Common myeloid progenitor, CD34-positive (primary cell): ENCODE results near the gene KDM5A.

Experiments used
- CTCF ChIA-PET: fragments of 350-600 bp; sonication (Branson Sonifier 250); formaldehyde crosslinking; loops from one replicate; lab custom pipeline; 2021; ENCODE audit warnings: antibody characterized with exemption; lab: Charles Lee
- POLR2A ChIA-PET: fragments of 350-600 bp; sonication (Branson Sonifier 250); formaldehyde crosslinking; loops from one replicate; lab custom pipeline; 2021; ENCODE audit warnings: antibody characterized with exemption; lab: Charles Lee
- DNase-seq, 3 donors: peaks; one replicate each; pipeline versions ENCODE4 v3.0.0 to v3.0.0-alpha.2; 2013
- H3K27ac ChIP-seq, 2 experiments: 1 replicate in 1 of 2; 2 replicates in 1 of 2; pipeline ENCODE4 v1.7.0; 2013; ENCODE audit warnings: inconsistent platforms in 2 of 2, low read length in 2 of 2, mild to moderate bottlenecking in 2 of 2, low read depth in 1 of 2, moderate library complexity in 1 of 2; ENCODE audit not compliant: severe bottlenecking in 2 of 2, insufficient read depth in 1 of 2, poor library complexity in 1 of 2
- H3K27me3 ChIP-seq, 5 experiments: replicated peaks in 2 of 5; 1 replicate in 3 of 5; 2 replicates in 2 of 5; pipeline versions ENCODE4 v1.6.1 to v1.7.0; 2013; ENCODE audit warnings: low read length in 4 of 5, mild to moderate bottlenecking in 2 of 5, moderate library complexity in 2 of 5, inconsistent platforms in 1 of 5; ENCODE audit not compliant: insufficient read depth in 5 of 5, control insufficient read depth in 4 of 5
- H3K36me3 ChIP-seq, 4 experiments: 1 replicate in 2 of 4; 2 replicates in 2 of 4; pipeline versions ENCODE4 v1.6.1 to v1.7.0; 2013; ENCODE audit warnings: low read length in 3 of 4, control low read depth in 1 of 4, mild to moderate bottlenecking in 1 of 4; ENCODE audit not compliant: control insufficient read depth in 4 of 4, insufficient read depth in 4 of 4
- H3K4me1 ChIP-seq, 4 experiments: 1 replicate in 3 of 4; 2 replicates in 1 of 4; pipeline versions ENCODE4 v1.6.1 to v1.7.1; 2013; ENCODE audit warnings: low read length in 3 of 4, mild to moderate bottlenecking in 3 of 4, control low read depth in 1 of 4, inconsistent platforms in 1 of 4, moderate library complexity in 1 of 4; ENCODE audit not compliant: control insufficient read depth in 4 of 4, insufficient read depth in 4 of 4; ENCODE audit errors: control extremely low read depth in 1 of 4
- H3K4me3 ChIP-seq, 7 experiments: 1 replicate in 4 of 7; 2 replicates in 3 of 7; pipeline versions ENCODE4 v1.5.1 to v1.7.0; 2013; ENCODE audit warnings: mild to moderate bottlenecking in 7 of 7, low read length in 6 of 7, moderate library complexity in 6 of 7, inconsistent platforms in 2 of 7, low read depth in 2 of 7, control low read depth in 1 of 7; ENCODE audit not compliant: insufficient read depth in 4 of 7, control insufficient read depth in 1 of 7; ENCODE audit errors: extremely low read depth in 1 of 7
- H3K9me3 ChIP-seq, 5 experiments: 1 replicate in 4 of 5; 2 replicates in 1 of 5; pipeline versions ENCODE4 v1.6.1 to v1.7.1; 2013; ENCODE audit warnings: low read length in 4 of 5, mild to moderate bottlenecking in 2 of 5, inconsistent platforms in 1 of 5, low read depth in 1 of 5, moderate library complexity in 1 of 5; ENCODE audit not compliant: control insufficient read depth in 4 of 5, insufficient read depth in 2 of 5; ENCODE audit errors: control extremely low read depth in 1 of 5
- WGBS: methylation state at CpG from one replicate; pipeline ENCODE4 v1.1.5; 2013; ENCODE audit not compliant: insufficient coverage; 5-methylcytosine and 5-hydroxymethylcytosine counted together

The KDM5A gene

GRCh38 chr12:267581-268482 is 121.3 kb downstream of the KDM5A start:
- Histone ChIP-seq H3K9me3 (no peaks in the 10 kb centered on the region), H3K36me3 (no peaks in the 10 kb centered on the region), H3K4me1 (no peaks in the 10 kb centered on the region), H3K4me3 (no peak overlapping the region), H3K27ac (no peak overlapping the region), H3K27me3 (peaks cover 0 to 32% (median 4%) of the 10 kb centered on the region in 5 experiments)
- POLR2A ChIA-PET: no interaction called here
- 86% methylated on average over 10 of the region's 14 CpGs for WGBS
- CTCF ChIA-PET: no interaction called here
- no peak for DNase-seq

- Histone ChIP-seq H3K4me3 (no peak overlapping the region), H3K4me1 (no peaks in the 10 kb centered on the region), H3K36me3 (no peaks in the 10 kb centered on the region), H3K27me3 (peaks cover 0 to 36% (median 7%) of the 10 kb centered on the region in 5 experiments), H3K27ac (no peak overlapping the region), H3K9me3 (no peaks in the 10 kb centered on the region)
- WGBS: no CpG with 5 or more reads among the region's 3 CpGs
- POLR2A ChIA-PET: no interaction called here
- DNase-seq: no peak
- CTCF ChIA-PET: no interaction called here
These were observed 124.0 kb downstream of the KDM5A start for GRCh38 chr12:265096-265495.

- Histone ChIP-seq H3K36me3 (no peaks in the 10 kb centered on the region), H3K27ac (no peak overlapping the region), H3K4me3 (no peak overlapping the region), H3K9me3 (no peaks in the 10 kb centered on the region), H3K4me1 (no peaks in the 10 kb centered on the region), H3K27me3 (peaks cover 0 to 41% (median 5%) of the 10 kb centered on the region in 5 experiments)
- no peak for DNase-seq
- ChIA-PET POLR2A (no interaction called here), CTCF (no interaction called here)
- WGBS: 100% methylated on average over 3 of the region's 3 CpGs
These were observed 124.9 kb downstream of the KDM5A start for GRCh38 chr12:264269-264668.

GRCh38 chr12:263574-263973 is 125.5 kb downstream of the KDM5A start:
- Histone ChIP-seq H3K9me3 (no peaks in the 10 kb centered on the region), H3K36me3 (no peaks in the 10 kb centered on the region), H3K27ac (no peak overlapping the region), H3K4me3 (no peak overlapping the region), H3K27me3 (peaks cover 0 to 41% (median 5%) of the 10 kb centered on the region in 5 experiments), H3K4me1 (no peaks in the 10 kb centered on the region)
- 90% methylated on average over 6 of the region's 9 CpGs for WGBS
- no peak for DNase-seq
- CTCF ChIA-PET: no interaction called here
- POLR2A ChIA-PET: no interaction called here

- WGBS: 87% methylated on average over 3 of the region's 7 CpGs
These were observed 126.3 kb downstream of the KDM5A start, which contains the start of gene SLC6A13 for GRCh38 chr12:262817-263216. SLC6A13 (minus strand) TSS chr12:262836; CDS start chr12:260052, 2,784 bp downstream.

GRCh38 chr12:262113-262512 is 127.0 kb downstream of the KDM5A start:
- DNase-seq: no peak
- peaks cover 0 to 42% (median 8%) of the 10 kb centered on the region in 5 experiments for H3K27me3 ChIP-seq
- CTCF ChIA-PET: interaction anchor here (1.3 kb wide), 1 partner anchor 42 kb away, joined by 3 read pairs; no protein-coding TSS in a partner anchor

More at GRCh38 chr12:262817-263216, 126.3 kb downstream of the KDM5A start, which contains the start of gene SLC6A13:
- ChIA-PET CTCF (interaction anchor here (1.3 kb wide), 1 partner anchor 43 kb away, joined by 3 read pairs; no protein-coding TSS in a partner anchor), POLR2A (no interaction called here)
- H3K4me3 ChIP-seq: no peak within 1 kb of the TSS
- H3K9me3 ChIP-seq: no peaks in the 10 kb centered on the region
- peaks cover 0 to 40% (median 8%) of the 10 kb centered on the region in 5 experiments for H3K27me3 ChIP-seq
- H3K36me3 ChIP-seq: no peaks in the 10 kb centered on the region
- no peak within 1 kb of the TSS for H3K27ac ChIP-seq
- no peaks in the 10 kb centered on the region for H3K4me1 ChIP-seq
- no peak for DNase-seq

More at GRCh38 chr12:262113-262512, 127.0 kb downstream of the KDM5A start:
- Histone ChIP-seq H3K27ac (no peak overlapping the region), H3K9me3 (no peaks in the 10 kb centered on the region), H3K4me1 (no peaks in the 10 kb centered on the region), H3K4me3 (no peak overlapping the region), H3K36me3 (no peaks in the 10 kb centered on the region)
- POLR2A ChIA-PET: no interaction called here
